GM19328 (cell line): ENCODE data around the gene ANKRD23.

Source experiments
- ATAC-seq: cut with Tn5 transposase; IDR thresholded peaks from one replicate; pipeline ENCODE4 v1.9.1; 2021; ENCODE audit warnings: mild to moderate bottlenecking, moderate library complexity; ENCODE audit not compliant: unreplicated experiment

ANKRD23 gene

GRCh38 chr2:96839875-96840850, 3.7 kb downstream of the ANKRD23 start:
- no peak for ATAC-seq

- no peak for ATAC-seq
Observed at GRCh38 chr2:96839293-96839874, 4.4 kb downstream of the ANKRD23 start.

- no peak for ATAC-seq
Observed at GRCh38 chr2:96838345-96839292, 5.2 kb downstream of the ANKRD23 start.

GRCh38 chr2:96837575-96837974, 6.2 kb downstream of the ANKRD23 start:
- no peak for ATAC-seq

GRCh38 chr2:96835830-96836229, 8.0 kb downstream of the ANKRD23 start:
- ATAC-seq = no peak

GRCh38 chr2:96832754-96833507, 10.9 kb downstream of the ANKRD23 start:
- no peak for ATAC-seq

- no peak for ATAC-seq
Observed at GRCh38 chr2:96832408-96832753, 11.4 kb downstream of the ANKRD23 start.

GRCh38 chr2:96831679-96832078, 12.1 kb downstream of the ANKRD23 start:
- no peak for ATAC-seq

GRCh38 chr2:96830044-96830562, 13.7 kb downstream of the ANKRD23 start:
- ATAC-seq = no peak

GRCh38 chr2:96828874-96829273, 14.9 kb downstream of the ANKRD23 start:
- no peak for ATAC-seq

- no peak for ATAC-seq
Observed at GRCh38 chr2:96828436-96828835, 15.4 kb downstream of the ANKRD23 start.

- no peak for ATAC-seq
Observed at GRCh38 chr2:96826546-96827278, 17.1 kb downstream of the ANKRD23 start.

GRCh38 chr2:96825057-96825456, 18.8 kb downstream of the ANKRD23 start:
- ATAC-seq = no peak

- ATAC-seq = no peak
Observed at GRCh38 chr2:96824079-96824870, 19.5 kb downstream of the ANKRD23 start.

GRCh38 chr2:96823198-96823597, 20.6 kb downstream of the ANKRD23 start:
- ATAC-seq = no peak

GRCh38 chr2:96822786-96823185, 21.0 kb downstream of the ANKRD23 start:
- no peak for ATAC-seq

GRCh38 chr2:96821113-96821675, 22.6 kb downstream of the ANKRD23 start:
- ATAC-seq = no peak

- ATAC-seq = no peak
Observed at GRCh38 chr2:96819876-96820511, 23.8 kb downstream of the ANKRD23 start.
